RWPE1 (cell line): ENCODE data around the gene RRP36.
A peak's percentile ranks its signal among the peaks of the same experiment; 100 is the strongest.

Experiments
- CTCF ChIA-PET: fragments of 350-600 bp; sonication (Branson Sonifier 250); formaldehyde crosslinking; extraction: SDS; loops from one replicate; lab custom pipeline; 2021; lab: Yijun Ruan, JAX
- POLR2A ChIA-PET: fragments of 400-600 bp; formaldehyde crosslinking; extraction: SDS; loops from one replicate; lab custom pipeline; 2020; ENCODE audit warnings: antibody characterized with exemption; ENCODE audit not compliant: low non-redundant PET; lab: Yijun Ruan, JAX
- DNase-seq: peaks from one replicate; pipeline ENCODE4 v3.0.0; 2012; ENCODE audit warnings: low spot score
- H3K27ac ChIP-seq: fragments of 450-650 bp; 2 replicates; pipeline ENCODE4 v1.5.1; 2017
- CTCF ChIP-seq: fragments of 450-650 bp; conservative IDR thresholded peaks from 2 replicates; pipeline ENCODE4 v1.5.1; 2017; ENCODE audit warnings: low read depth, mild to moderate bottlenecking

The RRP36 gene

GRCh38 chr6:43060755-43061633 lies 39.6 kb downstream of the RRP36 start:
- no peak for DNase-seq
- ChIA-PET CTCF (interaction anchor here (0.7 to 2.9 kb wide), 2 partner anchors 36 to 82 kb away, joined by 3 to 11 read pairs; no protein-coding TSS in a partner anchor), POLR2A (no interaction called here)
- no peak for TF ChIP-seq CTCF
- H3K27ac ChIP-seq: peak overlapping the region; percentile 85

GRCh38 chr6:43061861-43062260 lies 40.4 kb downstream of the RRP36 start:
- no peak overlapping the region for H3K27ac ChIP-seq
- no peak for TF ChIP-seq CTCF
- ChIA-PET POLR2A (no interaction called here), CTCF (interaction anchor here (2.9 kb wide), 1 partner anchor 81 kb away, joined by 11 read pairs; no protein-coding TSS in a partner anchor)
- DNase-seq: no peak

GRCh38 chr6:43062818-43063217 lies 41.4 kb downstream of the RRP36 start:
- POLR2A ChIA-PET: interaction anchor here (0.6 kb wide), 1 partner anchor 9 kb away, joined by 3 read pairs; the partner anchor contains the start of gene CUL7
- TF ChIP-seq CTCF: no peak
- CTCF ChIA-PET: interaction anchor here (0.6 to 1.5 kb wide), 2 partner anchors 14 to 81 kb away, joined by 3 to 4 read pairs; no protein-coding TSS in a partner anchor
- H3K27ac ChIP-seq: no peak overlapping the region
- DNase-seq: no peak

- 0 out of 2 replicates have a peak overlapping the region, but pooled peaks have one; percentile 7 for H3K27ac ChIP-seq
- CTCF ChIA-PET: interaction anchor here (0.6 to 1.5 kb wide), 3 partner anchors 12 to 60 kb away, joined by 3 to 13 read pairs (median 5); no protein-coding TSS in a partner anchor
- POLR2A ChIA-PET: no interaction called here
- TF ChIP-seq CTCF: peak; percentile 63
- DNase-seq: peak; percentile 63
These were observed 48.7 kb downstream of the RRP36 start for GRCh38 chr6:43070028-43070632.

- DNase-seq: no peak
- TF ChIP-seq CTCF: no peak
- peak overlapping the region; percentile 83 for H3K27ac ChIP-seq
- ChIA-PET CTCF (interaction anchor here (0.7 to 2.6 kb wide), 2 partner anchors 41 to 68 kb away, joined by 4 to 14 read pairs; no protein-coding TSS in a partner anchor), POLR2A (no interaction called here)
These were observed 53.6 kb downstream of the RRP36 start for GRCh38 chr6:43074847-43075669.
